Measurements from ENCODE around the gene MYO6.

DNA sequence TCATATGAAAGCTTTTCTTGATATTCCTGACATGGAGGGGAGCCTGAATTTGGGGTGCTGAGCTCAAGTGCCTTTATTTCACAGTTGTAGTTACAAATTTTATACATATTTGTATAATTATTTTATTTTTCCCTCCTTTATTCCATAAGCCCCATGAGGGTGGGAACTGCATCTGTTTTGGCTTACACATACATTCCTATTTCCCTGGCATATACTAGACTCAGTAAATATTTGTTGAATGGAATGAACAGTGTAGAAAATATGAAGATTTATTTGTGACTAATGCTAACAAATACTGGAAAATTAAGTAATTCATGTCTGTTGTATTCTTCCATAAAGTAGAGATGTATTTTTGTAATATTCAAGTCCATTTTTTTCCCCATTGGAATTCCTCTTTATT lies 127.1 kb downstream of the MYO6 start:
- TF ChIP-seq, protein P1, sequence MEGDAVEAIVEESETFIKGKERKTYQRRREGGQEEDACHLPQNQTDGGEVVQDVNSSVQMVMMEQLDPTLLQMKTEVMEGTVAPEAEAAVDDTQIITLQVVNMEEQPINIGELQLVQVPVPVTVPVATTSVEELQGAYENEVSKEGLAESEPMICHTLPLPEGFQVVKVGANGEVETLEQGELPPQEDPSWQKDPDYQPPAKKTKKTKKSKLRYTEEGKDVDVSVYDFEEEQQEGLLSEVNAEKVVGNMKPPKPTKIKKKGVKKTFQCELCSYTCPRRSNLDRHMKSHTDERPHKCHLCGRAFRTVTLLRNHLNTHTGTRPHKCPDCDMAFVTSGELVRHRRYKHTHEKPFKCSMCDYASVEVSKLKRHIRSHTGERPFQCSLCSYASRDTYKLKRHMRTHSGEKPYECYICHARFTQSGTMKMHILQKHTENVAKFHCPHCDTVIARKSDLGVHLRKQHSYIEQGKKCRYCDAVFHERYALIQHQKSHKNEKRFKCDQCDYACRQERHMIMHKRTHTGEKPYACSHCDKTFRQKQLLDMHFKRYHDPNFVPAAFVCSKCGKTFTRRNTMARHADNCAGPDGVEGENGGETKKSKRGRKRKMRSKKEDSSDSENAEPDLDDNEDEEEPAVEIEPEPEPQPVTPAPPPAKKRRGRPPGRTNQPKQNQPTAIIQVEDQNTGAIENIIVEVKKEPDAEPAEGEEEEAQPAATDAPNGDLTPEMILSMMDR (optimal IDR thresholded peaks at IDR 0.05 in 1 of 3, IDR thresholded peaks at IDR 0.05 in 1 of 3, conservative IDR thresholded peaks at IDR 0.05 in 1 of 3; ENCODE audit: extremely low read depth in 1 of 3, insufficient read depth in 2 of 3, low read length in 3 of 3) = no peak
- TF ChIP-seq EZH2 (IDR thresholded peaks at IDR 0.05; ENCODE audit: low read length) = no peak
